LNCAP (cell line): ENCODE results near the gene DISP3.

Source experiments
- CTCF ChIP-seq: fragments of 450-650 bp; IDR thresholded peaks from 2 replicates; pipeline ENCODE4 v1.5.1; 2017; ENCODE audit warnings: mild to moderate bottlenecking

Gene DISP3, protein sequence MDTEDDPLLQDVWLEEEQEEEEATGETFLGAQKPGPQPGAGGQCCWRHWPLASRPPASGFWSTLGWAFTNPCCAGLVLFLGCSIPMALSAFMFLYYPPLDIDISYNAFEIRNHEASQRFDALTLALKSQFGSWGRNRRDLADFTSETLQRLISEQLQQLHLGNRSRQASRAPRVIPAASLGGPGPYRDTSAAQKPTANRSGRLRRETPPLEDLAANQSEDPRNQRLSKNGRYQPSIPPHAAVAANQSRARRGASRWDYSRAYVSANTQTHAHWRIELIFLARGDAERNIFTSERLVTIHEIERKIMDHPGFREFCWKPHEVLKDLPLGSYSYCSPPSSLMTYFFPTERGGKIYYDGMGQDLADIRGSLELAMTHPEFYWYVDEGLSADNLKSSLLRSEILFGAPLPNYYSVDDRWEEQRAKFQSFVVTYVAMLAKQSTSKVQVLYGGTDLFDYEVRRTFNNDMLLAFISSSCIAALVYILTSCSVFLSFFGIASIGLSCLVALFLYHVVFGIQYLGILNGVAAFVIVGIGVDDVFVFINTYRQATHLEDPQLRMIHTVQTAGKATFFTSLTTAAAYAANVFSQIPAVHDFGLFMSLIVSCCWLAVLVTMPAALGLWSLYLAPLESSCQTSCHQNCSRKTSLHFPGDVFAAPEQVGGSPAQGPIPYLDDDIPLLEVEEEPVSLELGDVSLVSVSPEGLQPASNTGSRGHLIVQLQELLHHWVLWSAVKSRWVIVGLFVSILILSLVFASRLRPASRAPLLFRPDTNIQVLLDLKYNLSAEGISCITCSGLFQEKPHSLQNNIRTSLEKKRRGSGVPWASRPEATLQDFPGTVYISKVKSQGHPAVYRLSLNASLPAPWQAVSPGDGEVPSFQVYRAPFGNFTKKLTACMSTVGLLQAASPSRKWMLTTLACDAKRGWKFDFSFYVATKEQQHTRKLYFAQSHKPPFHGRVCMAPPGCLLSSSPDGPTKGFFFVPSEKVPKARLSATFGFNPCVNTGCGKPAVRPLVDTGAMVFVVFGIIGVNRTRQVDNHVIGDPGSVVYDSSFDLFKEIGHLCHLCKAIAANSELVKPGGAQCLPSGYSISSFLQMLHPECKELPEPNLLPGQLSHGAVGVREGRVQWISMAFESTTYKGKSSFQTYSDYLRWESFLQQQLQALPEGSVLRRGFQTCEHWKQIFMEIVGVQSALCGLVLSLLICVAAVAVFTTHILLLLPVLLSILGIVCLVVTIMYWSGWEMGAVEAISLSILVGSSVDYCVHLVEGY (N-terminal part only)

GRCh38 chr1:11478571-11479374, at the start of gene DISP3:
Gene DISP3 (plus strand): TSS chr1:11479155. CDS start chr1:11500993, 21,838 bp downstream.
- TF ChIP-seq CTCF = peak; percentile 71

DNA sequence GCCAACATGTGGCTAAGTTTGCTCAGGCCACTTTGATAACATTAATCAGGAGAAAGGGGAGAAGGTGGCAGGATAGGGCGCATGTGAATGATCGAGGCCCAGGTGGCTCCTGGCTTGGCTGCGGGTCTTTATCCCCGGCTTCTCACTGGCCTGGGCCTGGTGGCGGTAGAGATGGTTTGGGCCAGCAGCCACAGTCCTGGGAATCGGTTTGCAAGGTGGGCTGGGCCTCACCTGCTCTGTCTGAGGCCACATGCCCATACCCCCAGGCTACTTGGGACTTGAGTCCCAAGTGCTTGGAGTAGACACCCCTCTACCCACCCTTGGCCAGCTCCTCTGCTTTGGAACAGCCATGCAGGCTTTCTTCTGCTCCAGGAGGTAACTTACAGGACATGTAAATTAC, 49.7 kb upstream of the DISP3 start:
- no peak for TF ChIP-seq CTCF

- no peak for TF ChIP-seq CTCF
These were observed 49.0 kb upstream of the DISP3 start for GRCh38 chr1:11429935-11430334.

DNA sequence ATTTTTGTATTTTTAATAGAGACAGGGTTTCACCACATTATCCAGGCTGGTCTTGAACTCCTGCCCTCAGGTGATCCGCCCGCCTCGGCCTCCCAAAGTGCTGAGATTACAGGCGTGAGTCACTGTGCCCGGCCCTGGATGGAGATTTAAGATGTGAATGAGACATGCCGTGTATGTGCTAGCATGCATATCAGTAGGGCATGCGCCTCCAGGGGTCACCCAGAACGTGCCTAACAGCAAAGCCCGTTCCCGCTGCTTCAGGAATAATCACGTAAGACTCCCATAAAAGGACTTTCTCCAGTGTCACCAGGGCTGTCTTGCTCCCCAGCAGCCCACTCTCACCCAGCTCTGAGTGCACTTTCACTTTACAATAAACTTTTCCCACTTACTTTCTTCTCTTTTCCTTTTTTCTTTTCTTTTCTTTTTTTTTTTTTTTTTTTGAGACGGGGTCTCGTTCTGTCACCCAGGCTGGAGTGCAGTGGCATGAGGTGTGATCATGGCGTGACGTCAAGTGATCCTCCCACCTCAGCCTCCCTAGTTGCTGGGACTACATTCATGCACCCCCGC, 46.9 kb upstream of the DISP3 start:
- TF ChIP-seq CTCF = no peak

GRCh38 chr1:11432526-11432925, 46.4 kb upstream of the DISP3 start:
- no peak for TF ChIP-seq CTCF

DNA sequence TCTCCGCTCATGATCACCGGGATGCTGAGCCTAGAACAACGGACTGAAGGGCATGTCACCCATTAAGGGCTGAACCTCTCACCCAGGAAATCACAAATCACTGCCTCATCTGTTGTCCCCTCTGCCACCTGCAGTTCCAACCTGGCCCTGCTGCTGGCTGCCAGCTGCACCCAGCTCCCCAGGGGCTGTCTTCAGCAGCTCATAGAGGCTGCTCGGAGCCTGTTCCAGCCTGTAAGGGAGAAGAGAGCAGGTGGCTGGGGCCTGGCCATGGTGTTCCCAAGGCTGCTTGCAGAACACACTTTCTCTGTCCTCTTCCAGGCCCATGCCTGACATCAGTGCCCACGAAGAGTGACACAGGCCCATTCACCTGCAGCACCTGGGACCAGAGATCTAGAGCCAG, 44.5 kb upstream of the DISP3 start:
- TF ChIP-seq CTCF = no peak
